Measurements from ENCODE around the gene VSNL1.

The VSNL1 gene

DNA sequence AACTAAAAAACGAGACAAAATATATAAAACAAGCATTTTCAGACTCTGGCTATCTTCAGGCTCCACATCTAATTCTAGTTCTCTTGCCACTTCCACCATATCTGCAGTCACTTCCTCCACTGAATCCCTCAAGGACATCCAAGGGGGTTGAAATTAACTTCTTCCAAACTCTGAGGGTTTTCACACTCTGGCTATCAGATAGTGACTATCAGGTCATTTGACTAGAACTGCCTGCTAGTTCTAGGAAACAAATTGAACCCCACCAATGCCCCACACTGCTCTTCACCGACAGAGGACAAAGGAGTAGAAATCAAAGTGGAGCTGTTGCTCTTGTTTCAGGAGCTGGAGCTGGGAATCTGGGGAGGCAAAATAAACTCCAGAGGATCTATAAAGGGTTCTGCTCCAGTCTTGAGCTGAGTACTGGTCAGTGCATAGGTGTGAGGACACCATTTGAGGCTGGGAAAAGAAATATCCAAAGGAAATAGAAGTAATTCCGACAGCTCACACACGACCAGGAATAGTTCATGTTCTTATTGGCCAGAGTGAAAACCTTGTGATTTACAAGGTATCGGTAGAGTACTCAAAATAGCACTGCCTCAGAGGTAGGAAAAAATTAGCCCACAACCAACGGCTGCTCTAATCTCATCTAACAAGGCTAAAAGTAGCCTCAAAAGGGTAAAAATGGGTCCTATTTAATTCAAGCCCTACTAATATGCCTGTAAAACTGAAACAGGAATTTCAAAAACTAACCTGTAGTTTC is 141.8 kb downstream of the VSNL1 start:
- TF ChIP-seq, protein P1, sequence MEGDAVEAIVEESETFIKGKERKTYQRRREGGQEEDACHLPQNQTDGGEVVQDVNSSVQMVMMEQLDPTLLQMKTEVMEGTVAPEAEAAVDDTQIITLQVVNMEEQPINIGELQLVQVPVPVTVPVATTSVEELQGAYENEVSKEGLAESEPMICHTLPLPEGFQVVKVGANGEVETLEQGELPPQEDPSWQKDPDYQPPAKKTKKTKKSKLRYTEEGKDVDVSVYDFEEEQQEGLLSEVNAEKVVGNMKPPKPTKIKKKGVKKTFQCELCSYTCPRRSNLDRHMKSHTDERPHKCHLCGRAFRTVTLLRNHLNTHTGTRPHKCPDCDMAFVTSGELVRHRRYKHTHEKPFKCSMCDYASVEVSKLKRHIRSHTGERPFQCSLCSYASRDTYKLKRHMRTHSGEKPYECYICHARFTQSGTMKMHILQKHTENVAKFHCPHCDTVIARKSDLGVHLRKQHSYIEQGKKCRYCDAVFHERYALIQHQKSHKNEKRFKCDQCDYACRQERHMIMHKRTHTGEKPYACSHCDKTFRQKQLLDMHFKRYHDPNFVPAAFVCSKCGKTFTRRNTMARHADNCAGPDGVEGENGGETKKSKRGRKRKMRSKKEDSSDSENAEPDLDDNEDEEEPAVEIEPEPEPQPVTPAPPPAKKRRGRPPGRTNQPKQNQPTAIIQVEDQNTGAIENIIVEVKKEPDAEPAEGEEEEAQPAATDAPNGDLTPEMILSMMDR (conservative IDR thresholded peaks at IDR 0.05) = no peak
- no peak overlapping the region for H3K27ac ChIP-seq

DNA sequence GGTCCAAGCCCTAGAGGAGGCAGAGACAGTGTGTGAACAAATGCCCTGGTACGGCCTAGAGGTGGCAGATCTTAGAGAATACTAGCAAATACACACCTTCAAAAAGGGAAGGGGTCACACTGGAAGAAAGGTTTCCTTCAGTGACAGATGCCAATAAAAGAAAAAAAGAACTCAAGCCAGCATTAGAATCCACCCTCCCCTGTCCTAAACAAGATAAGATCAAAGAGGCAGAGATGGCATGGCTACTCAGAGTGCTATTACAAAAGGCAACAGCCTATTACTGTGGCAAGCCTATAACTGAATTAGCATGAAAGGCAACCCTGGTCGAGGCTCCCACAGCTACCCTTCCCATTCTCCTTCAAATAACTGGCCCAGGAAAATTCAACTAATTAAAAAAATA is 143.5 kb downstream of the VSNL1 start:
- H3K27ac ChIP-seq = no peak overlapping the region
- TF ChIP-seq, protein P1 (conservative IDR thresholded peaks at IDR 0.05) = no peak

DNA sequence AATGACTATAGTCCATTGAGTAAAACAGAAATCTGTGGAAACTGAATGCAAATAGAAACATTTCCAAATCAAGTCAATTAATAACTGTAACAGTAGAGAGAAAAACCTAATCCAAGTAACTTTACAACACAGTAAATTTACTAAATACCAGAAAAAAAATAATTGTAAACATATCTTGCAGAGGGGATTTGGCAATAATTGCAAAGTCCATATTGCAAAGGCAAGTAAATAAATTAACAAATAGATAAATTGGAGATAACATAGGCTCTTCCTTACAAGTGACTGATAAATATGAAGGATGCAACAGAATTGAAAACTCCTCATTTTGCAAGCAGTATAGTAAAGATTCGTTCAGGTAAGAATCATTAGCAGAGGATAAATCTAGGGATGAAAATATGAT is 148.1 kb downstream of the VSNL1 start:
- TF ChIP-seq, protein P1 (conservative IDR thresholded peaks at IDR 0.05) = no peak
- no peak overlapping the region for H3K27ac ChIP-seq

DNA sequence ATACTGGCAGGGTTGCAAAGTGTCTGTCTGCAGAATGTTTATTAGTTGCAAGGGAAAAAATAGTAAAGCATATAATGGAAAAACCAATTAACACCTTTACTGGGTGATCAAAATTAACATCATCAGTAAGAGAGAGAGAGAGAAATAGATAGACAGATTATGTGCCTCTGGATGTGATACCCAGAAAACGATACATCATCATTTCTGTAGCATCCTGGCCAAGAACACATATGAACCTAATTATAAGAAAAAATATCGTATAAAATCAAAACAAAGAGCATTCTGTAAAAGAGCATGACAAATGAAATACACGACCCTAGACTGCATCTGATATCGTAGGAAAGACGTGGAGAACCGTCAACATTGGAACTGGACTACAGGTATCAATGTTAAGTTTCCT is 148.5 kb downstream of the VSNL1 start:
- no peak overlapping the region for H3K27ac ChIP-seq
- TF ChIP-seq, protein P1 (conservative IDR thresholded peaks at IDR 0.05) = no peak

DNA sequence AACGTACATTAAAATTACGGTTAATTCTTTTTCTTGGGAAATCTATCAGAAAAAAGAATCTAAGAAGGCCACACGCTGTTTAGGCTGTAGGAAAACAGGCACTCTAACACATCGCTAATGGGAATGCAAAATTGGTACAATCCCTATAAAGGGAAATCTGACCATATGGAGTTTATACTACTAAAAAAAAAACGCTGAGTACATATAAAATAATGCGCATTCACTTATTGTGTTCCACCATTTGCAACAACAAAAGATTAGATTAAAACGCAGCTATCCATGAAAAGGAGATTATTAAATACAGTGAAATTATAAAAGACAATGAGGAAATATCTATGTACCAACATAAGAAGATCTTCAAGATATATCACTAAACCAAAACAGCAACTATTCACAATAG is 150.3 kb downstream of the VSNL1 start:
- no peak overlapping the region for H3K27ac ChIP-seq

More for the DNA sequence above, 150.3 kb downstream of the VSNL1 start:
- TF ChIP-seq, protein P1 (conservative IDR thresholded peaks at IDR 0.05) = no peak
